Caco-2 (cell line): ENCODE results near the gene XXYLT1. TPM values are rescaled to one million over a fixed set of nuclear protein-coding genes. Genes with fewer than 3 reads are reported as not detected.

Experiments used
- BruUV-seq: library from RNA; stranded (reverse); fragments of 400-500 nt; replicated peaks from 2 replicates; lab custom pipeline; 2021; lab: Mats Ljungman, UMichigan
- CTCF ChIA-PET: fragments of 300-600 bp; sonication (Branson Sonifier 250); formaldehyde crosslinking; loops from one replicate; lab custom pipeline; 2022; ENCODE audit warnings: antibody characterized with exemption; lab: Charles Lee
- POLR2A ChIA-PET: fragments of 300-600 bp; sonication (Branson Sonifier 250); formaldehyde crosslinking; loops from one replicate; lab custom pipeline; 2022; ENCODE audit warnings: antibody characterized with exemption; lab: Charles Lee
- DNase-seq, 2 experiments: peaks; one replicate each; pipeline versions ENCODE4 v3.0.0 to v3.0.0-alpha.2; 2020 to 2022
- H3K27me3 ChIP-seq: replicated peaks from 2 replicates; pipeline ENCODE4 v1.6.0; 2011; ENCODE audit warnings: low read length; ENCODE audit not compliant: control insufficient read depth, insufficient read depth
- H3K36me3 ChIP-seq: 2 replicates; pipeline ENCODE4 v1.5.1; 2011; ENCODE audit warnings: low read length; ENCODE audit not compliant: control insufficient read depth, insufficient read depth
- H3K4me1 ChIP-seq: fragments of 250-450 bp; sonication (Bioruptor Pico); 2 replicates; pipeline ENCODE4 v1.5.1; 2020; ENCODE audit warnings: mild to moderate bottlenecking
- H3K4me3 ChIP-seq: 2 replicates; pipeline ENCODE4 v1.5.1; 2011; ENCODE audit warnings: low read depth, mild to moderate bottlenecking, control low read depth, low read length
- H3K9me3 ChIP-seq: fragments of 250-450 bp; sonication (Bioruptor Pico); 2 replicates; pipeline ENCODE4 v1.5.1; 2020; ENCODE audit warnings: mild to moderate bottlenecking, moderate library complexity
- H3K27ac Mint-ChIP-seq: one replicate; pipeline ENCODE4 v1.8.0; 2022; ENCODE audit warnings: mixed read lengths; ENCODE audit not compliant: unreplicated experiment
- H3K27me3 Mint-ChIP-seq: one replicate; pipeline ENCODE4 v1.8.0; 2022; ENCODE audit warnings: mixed read lengths; ENCODE audit not compliant: insufficient read depth, unreplicated experiment
- H3K36me3 Mint-ChIP-seq: one replicate; pipeline ENCODE4 v1.8.0; 2022; ENCODE audit warnings: mild to moderate bottlenecking, mixed read lengths; ENCODE audit not compliant: insufficient read depth, unreplicated experiment
- H3K4me1 Mint-ChIP-seq: one replicate; pipeline ENCODE4 v1.8.0; 2022; ENCODE audit warnings: low read depth, mixed read lengths; ENCODE audit not compliant: unreplicated experiment
- H3K4me3 Mint-ChIP-seq: one replicate; pipeline ENCODE4 v1.8.0; 2022; ENCODE audit warnings: mild to moderate bottlenecking, moderate library complexity, mixed read lengths; ENCODE audit not compliant: unreplicated experiment
- H3K9me3 Mint-ChIP-seq: one replicate; pipeline ENCODE4 v1.8.0; 2022; ENCODE audit warnings: mixed read lengths; ENCODE audit not compliant: unreplicated experiment
- intact Hi-C: fragments of 100-400 bp; cut with micrococcal nuclease; formaldehyde crosslinking; loops from one replicate; pipeline ENCODE4 v1.10.0; 2022; ENCODE audit not compliant: unreplicated experiment
- total RNA-seq: library from RNA; stranded (reverse); gene quantifications from 2 replicates; pipeline ENCODE4 v1.2.3, GENCODE V29; 2022
- TF ChIP-seq, protein P1 (sequence below), 2 experiments: fragments of 200-600 bp in 1 of 2; IDR thresholded peaks; 1 replicate in 1 of 2; 2 replicates in 1 of 2; pipeline versions ENCODE4 v1.5.1 to v1.8.0; 2011 to 2022; ENCODE audit warnings: antibody characterized with exemption in 1 of 2, control low read depth in 1 of 2, inconsistent platforms in 1 of 2, low read depth in 1 of 2, low read length in 1 of 2, mild to moderate bottlenecking in 1 of 2, moderate library complexity in 1 of 2; ENCODE audit not compliant: insufficient read depth in 1 of 2, severe bottlenecking in 1 of 2, unreplicated experiment in 1 of 2

The XXYLT1 gene
- total RNA-seq, 1 experiment from 2014 or later = 14.2 TPM

DNA sequence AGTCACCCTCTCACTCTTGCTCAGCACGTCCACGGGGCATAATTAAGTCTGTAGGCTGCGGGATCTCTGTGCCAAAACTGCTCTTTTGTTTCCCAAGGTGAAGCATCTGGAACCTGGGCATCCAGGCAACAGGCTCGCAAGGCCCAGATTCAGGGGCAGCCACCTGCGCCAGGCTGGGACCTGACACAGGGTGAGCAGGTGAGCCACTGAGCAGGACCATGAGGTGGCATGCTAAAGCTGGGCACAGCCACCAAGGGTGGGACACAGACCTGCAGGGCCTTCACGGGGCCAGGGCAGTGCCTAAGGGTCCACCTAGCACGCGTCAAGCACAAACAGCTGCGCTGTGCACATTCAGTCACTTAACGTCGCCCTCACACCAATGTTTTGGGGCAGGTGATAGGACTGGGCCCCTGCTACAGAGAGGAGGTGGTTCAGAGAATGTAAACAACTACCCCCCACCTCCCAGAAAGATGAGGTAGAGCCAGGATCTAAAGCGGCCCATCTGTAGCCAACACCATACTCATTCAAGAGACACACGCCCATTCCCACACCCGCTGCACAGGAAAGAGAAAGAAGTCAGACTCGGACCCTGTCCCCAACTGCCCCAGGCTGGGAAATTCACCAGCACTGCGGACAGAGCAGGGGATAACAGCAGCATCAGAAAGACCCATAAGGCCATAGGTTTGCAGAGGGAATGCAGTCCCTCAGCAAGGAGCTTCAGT is 16.3 kb downstream of the XXYLT1 start:
- H3K36me3 Mint-ChIP-seq = no peaks in the 10 kb centered on the region
- BruUV-seq = no TSS peak
- H3K9me3 Mint-ChIP-seq = no peaks in the 10 kb centered on the region
- H3K4me1 ChIP-seq = peaks cover 9% of the 10 kb centered on the region; the same call in 1 of the 2 replicates
- no peaks in the 10 kb centered on the region for H3K9me3 ChIP-seq
- no peaks in the 10 kb centered on the region for H3K27me3 ChIP-seq
- no peak overlapping the region for H3K4me3 Mint-ChIP-seq
- intact Hi-C loops = no loop called here
- no peak for DNase-seq
- no peaks in the 10 kb centered on the region for H3K27me3 Mint-ChIP-seq
- ChIA-PET CTCF (interaction anchor here (1.1 kb wide), 1 partner anchor 16 kb away, joined by 4 read pairs; the partner anchor contains the start of gene XXYLT1), POLR2A (no interaction called here)
- H3K27ac Mint-ChIP-seq = no peak overlapping the region
- no peak overlapping the region for H3K4me3 ChIP-seq
- TF ChIP-seq, protein P1, sequence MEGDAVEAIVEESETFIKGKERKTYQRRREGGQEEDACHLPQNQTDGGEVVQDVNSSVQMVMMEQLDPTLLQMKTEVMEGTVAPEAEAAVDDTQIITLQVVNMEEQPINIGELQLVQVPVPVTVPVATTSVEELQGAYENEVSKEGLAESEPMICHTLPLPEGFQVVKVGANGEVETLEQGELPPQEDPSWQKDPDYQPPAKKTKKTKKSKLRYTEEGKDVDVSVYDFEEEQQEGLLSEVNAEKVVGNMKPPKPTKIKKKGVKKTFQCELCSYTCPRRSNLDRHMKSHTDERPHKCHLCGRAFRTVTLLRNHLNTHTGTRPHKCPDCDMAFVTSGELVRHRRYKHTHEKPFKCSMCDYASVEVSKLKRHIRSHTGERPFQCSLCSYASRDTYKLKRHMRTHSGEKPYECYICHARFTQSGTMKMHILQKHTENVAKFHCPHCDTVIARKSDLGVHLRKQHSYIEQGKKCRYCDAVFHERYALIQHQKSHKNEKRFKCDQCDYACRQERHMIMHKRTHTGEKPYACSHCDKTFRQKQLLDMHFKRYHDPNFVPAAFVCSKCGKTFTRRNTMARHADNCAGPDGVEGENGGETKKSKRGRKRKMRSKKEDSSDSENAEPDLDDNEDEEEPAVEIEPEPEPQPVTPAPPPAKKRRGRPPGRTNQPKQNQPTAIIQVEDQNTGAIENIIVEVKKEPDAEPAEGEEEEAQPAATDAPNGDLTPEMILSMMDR (IDR thresholded peaks at IDR 0.05; ENCODE audit: insufficient read depth in 1 of 2, low read depth in 1 of 2, low read length in 1 of 2, severe bottlenecking in 1 of 2, unreplicated experiment in 1 of 2) = no peak
- H3K4me1 Mint-ChIP-seq = peaks cover 6% of the 10 kb centered on the region
- no peaks in the 10 kb centered on the region for H3K36me3 ChIP-seq

DNA sequence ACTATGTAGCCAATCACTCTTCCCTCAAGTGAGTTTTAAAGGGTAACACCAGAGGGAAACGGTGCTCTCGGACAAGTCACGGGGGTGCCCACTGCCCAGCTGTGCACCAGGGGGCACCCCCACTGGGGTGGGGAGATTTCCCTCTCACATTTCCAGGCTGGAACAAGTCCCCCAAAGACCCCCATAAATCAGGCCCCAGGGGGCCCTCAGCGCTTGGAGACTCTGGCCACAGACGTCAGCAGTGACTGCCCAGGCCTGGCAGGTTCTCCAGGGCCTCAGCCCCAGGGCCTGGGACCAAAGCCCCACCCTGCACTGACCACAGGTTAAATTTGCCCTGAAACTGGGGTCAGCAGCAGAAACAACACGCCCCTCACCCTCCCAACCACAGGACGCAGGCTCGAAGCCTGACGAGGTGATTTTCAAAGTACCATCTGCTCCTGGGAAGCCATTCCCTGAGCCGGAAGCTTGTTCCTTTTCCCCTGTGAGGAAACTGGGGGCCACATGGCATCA is 17.0 kb downstream of the XXYLT1 start:
- TF ChIP-seq, protein P1 (IDR thresholded peaks at IDR 0.05; ENCODE audit: insufficient read depth in 1 of 2, low read depth in 1 of 2, low read length in 1 of 2, severe bottlenecking in 1 of 2, unreplicated experiment in 1 of 2) = no peak
- ChIA-PET CTCF (no interaction called here), POLR2A (no interaction called here)
- no peak overlapping the region for H3K27ac Mint-ChIP-seq
- BruUV-seq = no TSS peak
- no peaks in the 10 kb centered on the region for H3K27me3 Mint-ChIP-seq
- H3K9me3 Mint-ChIP-seq = no peaks in the 10 kb centered on the region
- no peak overlapping the region for H3K4me3 Mint-ChIP-seq
- no peak overlapping the region for H3K4me3 ChIP-seq
- no peaks in the 10 kb centered on the region for H3K36me3 ChIP-seq
- intact Hi-C loops = no loop called here
- H3K27me3 ChIP-seq = no peaks in the 10 kb centered on the region
- no peaks in the 10 kb centered on the region for H3K9me3 ChIP-seq
- peaks cover 4% of the 10 kb centered on the region; the same call in 1 of the 2 replicates for H3K4me1 ChIP-seq
- no peak for DNase-seq
- peaks cover 6% of the 10 kb centered on the region for H3K4me1 Mint-ChIP-seq
- H3K36me3 Mint-ChIP-seq = no peaks in the 10 kb centered on the region

DNA sequence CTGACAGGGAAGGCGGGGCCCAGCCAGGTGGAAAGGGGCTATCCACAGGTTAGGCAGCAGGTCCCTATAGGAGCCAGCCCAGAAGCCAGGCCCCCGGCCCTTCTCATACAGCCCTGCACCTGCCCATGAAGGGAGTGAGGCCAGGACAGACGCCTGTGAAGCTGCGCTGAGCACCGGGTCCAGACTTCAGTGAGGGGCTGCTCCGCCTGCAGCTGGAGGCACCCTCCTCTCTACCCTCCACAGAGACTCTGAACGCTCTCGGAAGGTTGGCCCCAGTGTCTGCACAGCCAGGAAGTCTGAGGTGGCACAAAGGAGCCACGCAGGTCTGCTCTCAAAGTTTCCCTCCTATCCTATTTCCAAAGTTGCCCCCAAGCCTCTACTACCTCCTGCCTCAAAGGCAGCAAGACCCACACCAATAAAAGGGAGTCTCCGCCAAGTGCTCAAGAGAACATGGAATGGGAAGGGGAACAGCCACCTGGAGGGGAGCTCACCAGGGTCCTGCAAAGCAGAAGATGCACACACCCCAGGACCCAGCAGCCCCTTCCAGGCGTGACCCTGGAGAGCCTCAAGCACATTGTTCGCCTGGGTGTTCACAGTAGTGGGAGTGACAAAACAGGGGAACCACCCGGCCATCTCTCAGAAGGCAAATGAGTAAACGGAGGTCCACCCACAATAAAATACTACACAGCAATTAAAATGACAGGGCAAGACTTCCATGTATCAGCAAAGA is 19.5 kb downstream of the XXYLT1 start:
- DNase-seq = no peak
- Histone ChIP-seq H3K36me3 (no peaks in the 10 kb centered on the region), H3K4me1 (no peaks in the 10 kb centered on the region), H3K4me3 (no peak overlapping the region), H3K27me3 (no peaks in the 10 kb centered on the region), H3K9me3 (no peaks in the 10 kb centered on the region)
- Mint-ChIP-seq H3K27ac (no peak overlapping the region), H3K4me3 (no peak overlapping the region), H3K4me1 (no peaks in the 10 kb centered on the region), H3K9me3 (no peaks in the 10 kb centered on the region), H3K36me3 (no peaks in the 10 kb centered on the region), H3K27me3 (no peaks in the 10 kb centered on the region)
- intact Hi-C loops = no loop called here
- BruUV-seq = no TSS peak
- ChIA-PET CTCF (no interaction called here), POLR2A (no interaction called here)
- TF ChIP-seq, protein P1 (IDR thresholded peaks at IDR 0.05; ENCODE audit: insufficient read depth in 1 of 2, low read depth in 1 of 2, low read length in 1 of 2, severe bottlenecking in 1 of 2, unreplicated experiment in 1 of 2) = no peak
